Trophoblast cell (in vitro differentiated cells and primary cell): ENCODE results near the gene TSHZ2.
A peak's percentile ranks its signal among the peaks of the same experiment; 100 is the strongest.

ENCODE experiments used
- DNase-seq, 2 donors: peaks; one replicate each; pipeline ENCODE4 v3.0.0-alpha.2; 2016
- H2AFZ ChIP-seq: 2 replicates; pipeline ENCODE4 v1.6.1; 2013; ENCODE audit warnings: low read length, moderate library complexity, mild to moderate bottlenecking; ENCODE audit not compliant: insufficient read depth, poor library complexity
- H2AK5ac ChIP-seq: 2 replicates; pipeline ENCODE4 v1.6.1; 2013; ENCODE audit warnings: mild to moderate bottlenecking, low read length
- H2BK120ac ChIP-seq: 2 replicates; pipeline ENCODE4 v1.6.1; 2013; ENCODE audit warnings: low read length, mild to moderate bottlenecking, moderate library complexity; ENCODE audit not compliant: insufficient read depth, poor library complexity
- H2BK12ac ChIP-seq: 2 replicates; pipeline ENCODE4 v1.6.1; 2013; ENCODE audit warnings: mild to moderate bottlenecking, low read length, moderate library complexity
- H2BK5ac ChIP-seq: 2 replicates; pipeline ENCODE4 v1.6.1; 2013; ENCODE audit warnings: low read length, low read depth, moderate library complexity, mild to moderate bottlenecking; ENCODE audit not compliant: poor library complexity
- H3K14ac ChIP-seq: 2 replicates; pipeline ENCODE4 v1.6.1; 2013; ENCODE audit warnings: mild to moderate bottlenecking, low read length
- H3K18ac ChIP-seq: 2 replicates; pipeline ENCODE4 v1.6.1; 2013; ENCODE audit warnings: mild to moderate bottlenecking, low read length
- H3K23ac ChIP-seq: 2 replicates; pipeline ENCODE4 v1.6.1; 2013; ENCODE audit warnings: low read length
- H3K27ac ChIP-seq: 2 replicates; pipeline ENCODE4 v1.5.1; 2013; ENCODE audit warnings: low read depth, mild to moderate bottlenecking, inconsistent platforms, low read length, moderate library complexity
- H3K27me3 ChIP-seq: 2 replicates; pipeline ENCODE4 v1.6.1; 2013; ENCODE audit warnings: inconsistent platforms, mild to moderate bottlenecking, low read length, moderate library complexity; ENCODE audit not compliant: insufficient read depth
- H3K36me3 ChIP-seq, 2 experiments: 1 replicate in 1 of 2; 2 replicates in 1 of 2; pipeline ENCODE4 v1.6.1; 2013; ENCODE audit warnings: low read length in 2 of 2, mild to moderate bottlenecking in 2 of 2, moderate library complexity in 1 of 2; ENCODE audit not compliant: insufficient read depth in 2 of 2, control insufficient read depth in 1 of 2
- H3K4ac ChIP-seq: 2 replicates; pipeline ENCODE4 v1.6.1; 2013; ENCODE audit warnings: low read depth, mild to moderate bottlenecking, low read length, moderate library complexity
- H3K4me1 ChIP-seq, 2 experiments: 1 replicate in 1 of 2; 2 replicates in 1 of 2; pipeline ENCODE4 v1.6.1; 2013; ENCODE audit warnings: low read length in 2 of 2, mild to moderate bottlenecking in 2 of 2, moderate library complexity in 1 of 2; ENCODE audit not compliant: insufficient read depth in 2 of 2, control insufficient read depth in 1 of 2
- H3K4me2 ChIP-seq: 2 replicates; pipeline ENCODE4 v1.6.1; 2013; ENCODE audit warnings: inconsistent platforms, mild to moderate bottlenecking, low read length, moderate library complexity
- H3K4me3 ChIP-seq: 2 replicates; pipeline ENCODE4 v1.5.1; 2013; ENCODE audit warnings: mild to moderate bottlenecking, low read depth, low read length, inconsistent platforms
- H3K79me1 ChIP-seq: one replicate; pipeline ENCODE4 v1.6.1; 2013; ENCODE audit warnings: low read length
- H3K79me2 ChIP-seq: 2 replicates; pipeline ENCODE4 v1.6.1; 2013; ENCODE audit warnings: low read length, mild to moderate bottlenecking; ENCODE audit not compliant: control insufficient read depth, insufficient read depth, poor library complexity
- H3K9ac ChIP-seq: 2 replicates; pipeline ENCODE4 v1.6.1; 2013; ENCODE audit warnings: mild to moderate bottlenecking, low read length
- H3K9me3 ChIP-seq: 2 replicates; pipeline ENCODE4 v1.6.1; 2013; ENCODE audit warnings: low read depth, mild to moderate bottlenecking, control low read depth, inconsistent platforms, low read length; ENCODE audit not compliant: insufficient read depth
- H4K12ac ChIP-seq: 2 replicates; pipeline ENCODE4 v1.6.1; 2013; ENCODE audit warnings: low read depth, mild to moderate bottlenecking, low read length, moderate library complexity
- H4K8ac ChIP-seq: 2 replicates; pipeline ENCODE4 v1.6.1; 2013; ENCODE audit warnings: low read depth, mild to moderate bottlenecking, low read length, moderate library complexity
- H4K91ac ChIP-seq: one replicate; pipeline ENCODE4 v1.6.1; 2013; ENCODE audit warnings: low read depth, mild to moderate bottlenecking, low read length, moderate library complexity
- WGBS: extraction: QIAGEN DNeasy Blood & Tissue Kit; methylation state at CpG from one replicate; pipeline ENCODE4 v1.1.7; 2013; ENCODE audit warnings: missing lambda C conversion rate; ENCODE audit not compliant: insufficient read length, insufficient coverage; ENCODE audit errors: extremely low coverage; 5-methylcytosine and 5-hydroxymethylcytosine counted together

TSHZ2 gene

GRCh38 chr20:53493311-53493857, 521.2 kb downstream of the TSHZ2 start:
- Histone ChIP-seq H4K91ac (no peak overlapping the region), H2AFZ (no peak overlapping the region), H3K4me1 (no peaks in the 10 kb centered on the region), H3K27me3 (no peaks in the 10 kb centered on the region), H3K4me2 (no peak overlapping the region), H3K79me1 (no peaks in the 10 kb centered on the region), H2BK120ac (no peak overlapping the region), H4K8ac (no peak overlapping the region), H3K9ac (no peak overlapping the region), H4K12ac (no peak overlapping the region), H3K36me3 (no peaks in the 10 kb centered on the region), H3K9me3 (no peaks in the 10 kb centered on the region), H2BK12ac (no peak overlapping the region), H2BK5ac (no peak overlapping the region), H3K14ac (no peak overlapping the region), H3K18ac (no peak overlapping the region), H3K79me2 (no peaks in the 10 kb centered on the region), H3K4ac (no peak overlapping the region), H3K27ac (no peak overlapping the region), H3K23ac (no peak overlapping the region), H3K4me3 (no peak overlapping the region), H2AK5ac (no peak overlapping the region)
- no CpG with 5 or more reads among the region's 4 CpGs for WGBS
- no peak for DNase-seq

GRCh38 chr20:53494753-53495152, 522.6 kb downstream of the TSHZ2 start:
- Histone ChIP-seq H3K36me3 (no peaks in the 10 kb centered on the region), H4K12ac (no peak overlapping the region), H3K18ac (no peak overlapping the region), H3K27ac (no peak overlapping the region), H3K4me3 (no peak overlapping the region), H3K4me2 (no peak overlapping the region), H3K79me2 (no peaks in the 10 kb centered on the region), H2BK12ac (no peak overlapping the region), H4K8ac (no peak overlapping the region), H3K9ac (no peak overlapping the region), H3K14ac (no peak overlapping the region), H3K23ac (no peak overlapping the region), H3K4ac (no peak overlapping the region), H2AK5ac (no peak overlapping the region), H2BK5ac (no peak overlapping the region), H2BK120ac (no peak overlapping the region), H2AFZ (no peak overlapping the region), H3K9me3 (no peaks in the 10 kb centered on the region), H3K27me3 (no peaks in the 10 kb centered on the region), H4K91ac (no peak overlapping the region), H3K79me1 (no peaks in the 10 kb centered on the region), H3K4me1 (no peaks in the 10 kb centered on the region)
- WGBS, result no CpG with 5 or more reads among the region's 5 CpGs
- DNase-seq, result no peak

GRCh38 chr20:53495398-53496092, 523.4 kb downstream of the TSHZ2 start:
- no peak overlapping the region for H3K23ac ChIP-seq
- WGBS, result no CpG with 5 or more reads among the region's 14 CpGs
- H3K4me1 ChIP-seq, result no peaks in the 10 kb centered on the region
- no peaks in the 10 kb centered on the region for H3K79me1 ChIP-seq
- H2BK5ac ChIP-seq, result no peak overlapping the region
- H4K12ac ChIP-seq, result no peak overlapping the region
- no peak overlapping the region for H2AK5ac ChIP-seq
- H3K18ac ChIP-seq, result no peak overlapping the region
- H2BK12ac ChIP-seq, result no peak overlapping the region
- no peak overlapping the region for H3K4ac ChIP-seq
- H3K27ac ChIP-seq, result no peak overlapping the region
- peak in 1 of 2 donors; percentile 26 for DNase-seq
- H4K91ac ChIP-seq, result no peak overlapping the region
- no peaks in the 10 kb centered on the region for H3K36me3 ChIP-seq
- H3K4me3 ChIP-seq, result no peak overlapping the region
- no peak overlapping the region for H2AFZ ChIP-seq
- H2BK120ac ChIP-seq, result no peak overlapping the region
- H3K4me2 ChIP-seq, result no peak overlapping the region
- no peak overlapping the region for H3K9ac ChIP-seq
- no peak overlapping the region for H4K8ac ChIP-seq
- no peaks in the 10 kb centered on the region for H3K27me3 ChIP-seq
- no peaks in the 10 kb centered on the region for H3K9me3 ChIP-seq
- H3K14ac ChIP-seq, result no peak overlapping the region
- H3K79me2 ChIP-seq, result no peaks in the 10 kb centered on the region

GRCh38 chr20:53497246-53497645, 525.1 kb downstream of the TSHZ2 start:
- no peaks in the 10 kb centered on the region for H3K36me3 ChIP-seq
- no peaks in the 10 kb centered on the region for H3K4me1 ChIP-seq
- H3K23ac ChIP-seq, result no peak overlapping the region
- no peak overlapping the region for H2BK5ac ChIP-seq
- no peak overlapping the region for H4K91ac ChIP-seq
- H4K12ac ChIP-seq, result no peak overlapping the region
- H3K18ac ChIP-seq, result no peak overlapping the region
- H2AFZ ChIP-seq, result no peak overlapping the region
- H3K27me3 ChIP-seq, result no peaks in the 10 kb centered on the region
- H3K27ac ChIP-seq, result no peak overlapping the region
- no peak overlapping the region for H3K4me2 ChIP-seq
- no peak overlapping the region for H3K14ac ChIP-seq
- WGBS, result no CpG with 5 or more reads among the region's 3 CpGs
- H2BK12ac ChIP-seq, result no peak overlapping the region
- H3K79me1 ChIP-seq, result no peaks in the 10 kb centered on the region
- H2BK120ac ChIP-seq, result no peak overlapping the region
- H3K9me3 ChIP-seq, result no peaks in the 10 kb centered on the region
- H3K9ac ChIP-seq, result no peak overlapping the region
- H3K79me2 ChIP-seq, result no peaks in the 10 kb centered on the region
- no peak overlapping the region for H3K4me3 ChIP-seq
- H3K4ac ChIP-seq, result no peak overlapping the region
- DNase-seq, result no peak
- H4K8ac ChIP-seq, result no peak overlapping the region
- H2AK5ac ChIP-seq, result no peak overlapping the region
